ENCODE measurements around the gene NODAL.

GRCh38 chr10:70441161-70441894 lies at the start of gene NODAL:
- TF ChIP-seq, protein P1, sequence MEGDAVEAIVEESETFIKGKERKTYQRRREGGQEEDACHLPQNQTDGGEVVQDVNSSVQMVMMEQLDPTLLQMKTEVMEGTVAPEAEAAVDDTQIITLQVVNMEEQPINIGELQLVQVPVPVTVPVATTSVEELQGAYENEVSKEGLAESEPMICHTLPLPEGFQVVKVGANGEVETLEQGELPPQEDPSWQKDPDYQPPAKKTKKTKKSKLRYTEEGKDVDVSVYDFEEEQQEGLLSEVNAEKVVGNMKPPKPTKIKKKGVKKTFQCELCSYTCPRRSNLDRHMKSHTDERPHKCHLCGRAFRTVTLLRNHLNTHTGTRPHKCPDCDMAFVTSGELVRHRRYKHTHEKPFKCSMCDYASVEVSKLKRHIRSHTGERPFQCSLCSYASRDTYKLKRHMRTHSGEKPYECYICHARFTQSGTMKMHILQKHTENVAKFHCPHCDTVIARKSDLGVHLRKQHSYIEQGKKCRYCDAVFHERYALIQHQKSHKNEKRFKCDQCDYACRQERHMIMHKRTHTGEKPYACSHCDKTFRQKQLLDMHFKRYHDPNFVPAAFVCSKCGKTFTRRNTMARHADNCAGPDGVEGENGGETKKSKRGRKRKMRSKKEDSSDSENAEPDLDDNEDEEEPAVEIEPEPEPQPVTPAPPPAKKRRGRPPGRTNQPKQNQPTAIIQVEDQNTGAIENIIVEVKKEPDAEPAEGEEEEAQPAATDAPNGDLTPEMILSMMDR (IDR thresholded peaks at IDR 0.05; ENCODE audit: low read length), result no peak
- TF ChIP-seq EZH2 (optimal IDR thresholded peaks at IDR 0.05; ENCODE audit: low read depth, low read length), result no peak

All from MM.1S (cell line).